Left lung (tissue), 10 donors: ENCODE measurements around the gene METTL1. TPM values are rescaled to one million over a fixed set of nuclear protein-coding genes. Genes with fewer than 3 reads are reported as not detected.

ENCODE experiments used
- ATAC-seq: fragments of 200-7000 bp; cut with Tn5 transposase; one replicate; pipeline ENCODE4 v1.9.1; 2020; ENCODE audit warnings: moderate library complexity
- DNase-seq, 4 donors: peaks; one replicate each; pipeline ENCODE4 v3.0.0-alpha.2; 2013 to 2020
- H3K27ac ChIP-seq, 2 donors: fragments of 200-600 bp; sonication (generic) in 1 of 2; one replicate each; pipeline versions ENCODE4 v1.5.0 to v1.8.0; 2020 to 2021
- H3K27me3 ChIP-seq, 2 donors: fragments of 200-600 bp; sonication (generic) in 1 of 2; one replicate each; pipeline versions ENCODE4 v1.5.0 to v1.8.0; 2020 to 2021
- H3K36me3 ChIP-seq, 2 donors: fragments of 200-600 bp; sonication (generic) in 1 of 2; one replicate each; pipeline versions ENCODE4 v1.5.0 to v1.8.0; 2020 to 2021
- H3K4me1 ChIP-seq, 2 donors: fragments of 200-600 bp; one replicate each; pipeline ENCODE4 v1.8.0; 2021
- H3K4me3 ChIP-seq, 2 donors: fragments of 200-600 bp; sonication (generic) in 1 of 2; one replicate each; pipeline versions ENCODE4 v1.5.0 to v1.8.0; 2020 to 2021; ENCODE audit warnings: mild to moderate bottlenecking in 1 of 2
- H3K9me3 ChIP-seq, 2 donors: fragments of 200-600 bp; sonication (generic) in 1 of 2; one replicate each; pipeline versions ENCODE4 v1.5.0 to v1.8.0; 2020 to 2021
- intact Hi-C, 2 donors: fragments of 100-400 bp; cut with DNase I; formaldehyde crosslinking; loops; one replicate each; pipeline versions ENCODE4 v1.11.2 to v1.14.2; 2022
- polyA plus RNA-seq, 6 donors: library from polyadenylated mRNA; unstranded; fragments of 120-200 nt; gene quantifications; one replicate each; pipeline ENCODE4 v1.2.1, GENCODE V29; 2013; ENCODE audit not compliant: insufficient read length in 6 of 6
- total RNA-seq, 2 donors: library from RNA; stranded (reverse); fragmentation: NEBNext Ultra II Directional; extraction: Animal tissue kit (Norgen Biotek cat#: 25700); gene quantifications; one replicate each; pipeline ENCODE4 v1.2.1, GENCODE V29; 2021
- TF ChIP-seq, protein P1 (sequence below), 2 donors: fragments of 200-600 bp; sonication (generic) in 1 of 2; IDR thresholded peaks; one replicate each; pipeline versions ENCODE4 v1.5.0 to v1.8.0; 2021; ENCODE audit warnings: antibody characterized with exemption in 2 of 2
- donor health status: DM: no; HTN: yes; CAD: no.
- donor health status: DM: no; HTN: no; CAD: no.

Gene METTL1
- total and polyA plus RNA-seq, 8 donors = 17.3 to 40.2 (median 30.6) TPM

DNA sequence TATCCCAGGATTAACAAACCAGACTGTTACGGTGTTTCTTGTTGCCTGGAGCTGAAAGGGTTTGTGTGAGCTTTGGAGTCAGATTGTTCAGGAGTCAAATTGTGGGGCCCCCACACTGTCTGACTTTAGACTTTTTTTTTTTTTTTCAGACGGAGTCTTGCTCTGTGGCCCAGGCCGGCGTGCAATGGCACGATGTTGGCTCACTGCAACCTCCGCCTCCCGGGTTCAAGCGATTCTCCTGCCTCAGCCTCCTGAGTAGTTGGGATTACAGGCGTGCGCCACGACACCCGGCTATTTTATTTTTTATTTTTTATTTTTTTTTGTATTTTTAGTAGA, 11.5 kb upstream of the METTL1 start:
- no peak overlapping the region for H3K27ac ChIP-seq
- intact Hi-C loops = no loop called here
- no peaks in the 10 kb centered on the region for H3K9me3 ChIP-seq
- no peak for DNase-seq
- no peak for ATAC-seq
- peaks cover 8 to 41% of the 10 kb centered on the region in 2 donors for H3K36me3 ChIP-seq
- TF ChIP-seq, protein P1, sequence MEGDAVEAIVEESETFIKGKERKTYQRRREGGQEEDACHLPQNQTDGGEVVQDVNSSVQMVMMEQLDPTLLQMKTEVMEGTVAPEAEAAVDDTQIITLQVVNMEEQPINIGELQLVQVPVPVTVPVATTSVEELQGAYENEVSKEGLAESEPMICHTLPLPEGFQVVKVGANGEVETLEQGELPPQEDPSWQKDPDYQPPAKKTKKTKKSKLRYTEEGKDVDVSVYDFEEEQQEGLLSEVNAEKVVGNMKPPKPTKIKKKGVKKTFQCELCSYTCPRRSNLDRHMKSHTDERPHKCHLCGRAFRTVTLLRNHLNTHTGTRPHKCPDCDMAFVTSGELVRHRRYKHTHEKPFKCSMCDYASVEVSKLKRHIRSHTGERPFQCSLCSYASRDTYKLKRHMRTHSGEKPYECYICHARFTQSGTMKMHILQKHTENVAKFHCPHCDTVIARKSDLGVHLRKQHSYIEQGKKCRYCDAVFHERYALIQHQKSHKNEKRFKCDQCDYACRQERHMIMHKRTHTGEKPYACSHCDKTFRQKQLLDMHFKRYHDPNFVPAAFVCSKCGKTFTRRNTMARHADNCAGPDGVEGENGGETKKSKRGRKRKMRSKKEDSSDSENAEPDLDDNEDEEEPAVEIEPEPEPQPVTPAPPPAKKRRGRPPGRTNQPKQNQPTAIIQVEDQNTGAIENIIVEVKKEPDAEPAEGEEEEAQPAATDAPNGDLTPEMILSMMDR (IDR thresholded peaks at IDR 0.05) = no peak
- peak overlapping the region; percentile 83 to 91 for H3K4me3 ChIP-seq
- H3K27me3 ChIP-seq = no peaks in the 10 kb centered on the region
- H3K4me1 ChIP-seq = peaks cover 10 to 33% of the 10 kb centered on the region in 2 donors

DNA sequence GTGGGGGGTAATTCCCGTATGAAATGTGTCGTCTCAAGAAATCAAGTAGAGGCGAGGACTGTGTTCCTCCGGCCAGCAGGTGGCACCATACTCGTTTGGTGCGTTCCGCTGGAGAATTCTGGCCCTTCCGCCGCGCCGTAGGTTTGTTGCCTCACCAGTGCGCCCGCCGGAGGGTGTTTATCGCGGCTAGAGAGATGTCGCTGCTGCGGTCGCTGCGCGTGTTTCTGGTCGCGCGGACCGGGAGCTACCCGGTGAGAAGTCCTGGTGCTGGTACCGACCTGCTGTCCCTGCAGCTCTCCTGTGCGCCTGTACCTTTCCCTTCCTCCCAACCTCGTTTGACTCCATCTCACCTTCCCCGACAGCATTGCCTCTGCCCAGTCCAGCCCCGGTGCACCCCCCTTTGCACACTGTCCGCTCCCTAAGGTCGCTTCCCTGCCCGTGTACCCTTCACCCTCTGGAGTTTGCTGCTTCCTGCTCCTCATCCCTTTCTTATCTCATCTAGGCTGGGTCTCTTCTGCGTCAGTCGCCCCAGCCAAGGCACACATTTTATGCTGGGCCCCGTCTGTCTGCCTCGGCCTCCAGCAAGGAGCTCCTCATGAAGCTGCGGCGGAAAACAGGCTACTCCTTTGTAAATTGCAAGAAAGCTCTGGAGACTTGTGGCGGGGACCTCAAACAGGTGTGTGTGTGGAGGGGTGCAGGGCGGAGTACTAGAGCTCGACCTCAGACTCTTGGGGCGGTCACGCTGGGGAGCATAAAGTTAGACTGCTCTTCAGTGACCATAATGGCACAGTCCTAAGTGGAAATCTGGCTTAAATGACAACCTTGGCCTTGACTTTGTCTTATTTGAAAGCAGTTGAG, 10.9 kb upstream of the METTL1 start, which contains the start of gene TSFM:
TSFM (plus strand) TSS at position 180 of the 858 bp plus-strand sequence; CDS start at position 195, 15 bp downstream.
- peak; percentile 93 to 99 (median 96) for DNase-seq
- ATAC-seq = peak; percentile 99
- peaks cover 10 to 33% of the 10 kb centered on the region in 2 donors for H3K4me1 ChIP-seq
- no peaks in the 10 kb centered on the region for H3K27me3 ChIP-seq
- TF ChIP-seq, protein P1 (IDR thresholded peaks at IDR 0.05) = peak; percentile 91
- peak within 1 kb of the TSS; percentile 83 to 91 for H3K4me3 ChIP-seq
- H3K27ac ChIP-seq = peak within 1 kb of the TSS; percentile 36 to 74
- H3K9me3 ChIP-seq = no peaks in the 10 kb centered on the region
- intact Hi-C loops = no loop called here
- peaks cover 8 to 35% of the 10 kb centered on the region in 2 donors for H3K36me3 ChIP-seq

DNA sequence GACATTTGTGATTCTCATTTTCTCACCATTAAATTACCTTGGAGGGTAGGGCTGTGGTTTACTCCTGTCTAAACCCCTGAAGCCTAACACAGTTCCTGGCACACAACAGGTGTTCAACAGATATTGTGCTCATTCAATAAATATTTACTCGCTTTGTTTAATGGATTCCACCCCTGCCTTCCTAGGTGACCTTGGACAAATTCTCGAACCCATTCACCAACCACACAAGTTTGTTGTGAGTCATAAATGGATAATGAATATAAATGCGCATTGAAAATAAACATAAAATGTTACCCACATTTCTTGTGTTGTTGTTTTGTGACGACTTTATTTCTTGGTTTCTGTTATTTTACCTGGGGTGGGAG, 10.3 kb upstream of the METTL1 start:
- DNase-seq (no peak), ATAC-seq (no peak)
- Histone ChIP-seq H3K27ac (peak overlapping the region in 1 of 2 donors; percentile 74), H3K4me3 (peak overlapping the region in 1 of 2 donors; percentile 91), H3K27me3 (no peaks in the 10 kb centered on the region), H3K36me3 (peaks cover 8 to 29% of the 10 kb centered on the region in 2 donors), H3K4me1 (peaks cover 10 to 33% of the 10 kb centered on the region in 2 donors), H3K9me3 (no peaks in the 10 kb centered on the region)
- TF ChIP-seq, protein P1 (IDR thresholded peaks at IDR 0.05) = no peak
- intact Hi-C loops = no loop called here

DNA sequence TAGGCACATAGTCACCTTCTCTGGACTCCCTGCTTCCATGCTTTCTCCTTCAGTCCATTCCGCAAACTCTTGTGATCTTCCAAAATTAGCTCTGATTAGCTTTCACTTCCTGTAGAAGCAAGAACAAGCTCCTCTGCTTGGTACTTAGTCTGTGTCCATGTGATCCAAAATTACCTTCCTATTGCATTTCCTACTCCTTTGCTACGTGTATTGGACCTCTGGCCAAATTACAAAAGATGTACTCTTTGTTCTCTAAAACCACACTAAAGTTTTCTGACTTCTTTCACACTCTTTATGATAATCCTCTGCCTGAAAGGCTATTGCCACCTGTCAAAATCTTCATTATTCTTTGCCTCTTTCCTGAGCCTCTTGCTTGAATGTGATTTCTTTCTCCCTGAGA, 9.9 kb upstream of the METTL1 start:
- Histone ChIP-seq H3K36me3 (peaks cover 8 to 25% of the 10 kb centered on the region in 2 donors), H3K27me3 (no peaks in the 10 kb centered on the region), H3K9me3 (no peaks in the 10 kb centered on the region), H3K4me1 (peaks cover 10 to 33% of the 10 kb centered on the region in 2 donors), H3K27ac (peak overlapping the region in 1 of 2 donors; percentile 74), H3K4me3 (no peak overlapping the region)
- ATAC-seq (no peak), DNase-seq (no peak)
- intact Hi-C loops = no loop called here
- TF ChIP-seq, protein P1 (IDR thresholded peaks at IDR 0.05) = no peak

DNA sequence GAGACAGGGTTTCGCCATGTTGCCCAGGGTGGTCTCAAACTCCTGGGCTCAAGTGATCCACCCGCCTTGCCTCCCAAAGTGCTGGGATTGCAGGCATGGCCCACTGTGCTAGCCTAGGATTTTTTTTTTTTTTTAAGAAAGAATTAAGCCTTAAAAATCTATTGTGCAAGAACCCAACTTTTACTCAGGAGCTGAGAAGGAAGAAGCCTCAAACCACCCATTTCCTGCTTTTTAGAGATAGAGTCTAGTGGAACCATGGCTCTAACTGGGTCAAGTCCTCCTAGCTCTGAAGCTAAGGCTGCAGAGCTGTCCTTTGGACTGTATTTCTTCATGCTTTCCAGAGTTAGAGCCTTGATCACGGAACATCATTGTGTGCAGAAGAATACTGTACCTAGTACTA, 9.3 kb upstream of the METTL1 start:
- DNase-seq (no peak), ATAC-seq (no peak)
- no peak overlapping the region for H3K4me3 ChIP-seq
- H3K9me3 ChIP-seq = no peaks in the 10 kb centered on the region
- no peaks in the 10 kb centered on the region for H3K27me3 ChIP-seq
- intact Hi-C loops = no loop called here
- H3K36me3 ChIP-seq = peaks cover 2 to 19% of the 10 kb centered on the region in 2 donors
- TF ChIP-seq, protein P1 (IDR thresholded peaks at IDR 0.05) = no peak
- H3K27ac ChIP-seq = peak overlapping the region in 1 of 2 donors; percentile 74
- peaks cover 10 to 33% of the 10 kb centered on the region in 2 donors for H3K4me1 ChIP-seq
